DND-41 (cell line): Measurements from ENCODE around the gene PPP2R3C.

ENCODE experiments used
- ATAC-seq: fragments of 200-7000 bp; cut with Tn5 transposase; 3 replicates; pipeline ENCODE4 v1.9.1; 2021; ENCODE audit warnings: low read depth; ENCODE audit not compliant: insufficient read depth
- DNase-seq: peaks from one replicate; pipeline ENCODE4 v3.0.0-alpha.2; 2020
- H2AFZ ChIP-seq: 2 replicates; pipeline ENCODE4 v1.6.0; 2012; ENCODE audit warnings: low read depth, low read length
- H3K27ac ChIP-seq: 2 replicates; pipeline ENCODE4 v1.5.1; 2012; ENCODE audit warnings: low read length, inconsistent platforms
- H3K27me3 ChIP-seq: fragments of 200-600 bp; sonication (generic); 2 replicates; pipeline ENCODE4 v1.6.0; 2012; ENCODE audit warnings: low read length, mild to moderate bottlenecking, inconsistent platforms; ENCODE audit not compliant: insufficient read depth, poor library complexity
- H3K36me3 ChIP-seq: 2 replicates; pipeline ENCODE4 v1.5.1; 2012; ENCODE audit warnings: low read length, inconsistent platforms; ENCODE audit not compliant: insufficient read depth
- H3K4me1 ChIP-seq: 2 replicates; pipeline ENCODE4 v1.5.1; 2012; ENCODE audit warnings: mild to moderate bottlenecking, low read length; ENCODE audit not compliant: insufficient read depth
- H3K4me2 ChIP-seq: 2 replicates; pipeline ENCODE4 v1.6.0; 2012; ENCODE audit warnings: mild to moderate bottlenecking, moderate library complexity, low read length, inconsistent platforms; ENCODE audit not compliant: insufficient read depth
- H3K4me3 ChIP-seq, 2 experiments: fragments of 200-600 bp in 1 of 2; shearing (Covaris generic) in 1 of 2; 2 replicates each; pipeline ENCODE4 v1.5.1; 2012 to 2016; ENCODE audit warnings: inconsistent platforms in 2 of 2, low read length in 2 of 2, mild to moderate bottlenecking in 2 of 2, low read depth in 1 of 2, moderate library complexity in 1 of 2
- H3K79me2 ChIP-seq: 2 replicates; pipeline ENCODE4 v1.6.0; 2012; ENCODE audit warnings: low read length, inconsistent platforms; ENCODE audit not compliant: insufficient read depth
- H3K9ac ChIP-seq: 2 replicates; pipeline ENCODE4 v1.6.0; 2012; ENCODE audit warnings: low read depth, mild to moderate bottlenecking, inconsistent platforms, low read length, moderate library complexity
- H3K9me3 ChIP-seq: 2 replicates; pipeline ENCODE4 v1.5.1; 2012; ENCODE audit warnings: low read length, moderate library complexity, mild to moderate bottlenecking, inconsistent platforms; ENCODE audit not compliant: insufficient read depth, severe bottlenecking
- H4K20me1 ChIP-seq: 2 replicates; pipeline ENCODE4 v1.6.0; 2012; ENCODE audit warnings: low read length; ENCODE audit not compliant: insufficient read depth
- EZH2 ChIP-seq: IDR thresholded peaks from 3 replicates; pipeline ENCODE4 v1.6.1; 2012; ENCODE audit warnings: borderline replicate concordance, low read depth, mild to moderate bottlenecking, moderate library complexity, low read length, inconsistent platforms; ENCODE audit not compliant: severe bottlenecking
- TF ChIP-seq, protein P1 (sequence below): IDR thresholded peaks from 2 replicates; pipeline ENCODE4 v1.5.1; 2012; ENCODE audit warnings: borderline replicate concordance, low read length, moderate library complexity, mild to moderate bottlenecking; ENCODE audit not compliant: poor library complexity, severe bottlenecking; ENCODE audit errors: extremely low read depth

PPP2R3C gene

DNA sequence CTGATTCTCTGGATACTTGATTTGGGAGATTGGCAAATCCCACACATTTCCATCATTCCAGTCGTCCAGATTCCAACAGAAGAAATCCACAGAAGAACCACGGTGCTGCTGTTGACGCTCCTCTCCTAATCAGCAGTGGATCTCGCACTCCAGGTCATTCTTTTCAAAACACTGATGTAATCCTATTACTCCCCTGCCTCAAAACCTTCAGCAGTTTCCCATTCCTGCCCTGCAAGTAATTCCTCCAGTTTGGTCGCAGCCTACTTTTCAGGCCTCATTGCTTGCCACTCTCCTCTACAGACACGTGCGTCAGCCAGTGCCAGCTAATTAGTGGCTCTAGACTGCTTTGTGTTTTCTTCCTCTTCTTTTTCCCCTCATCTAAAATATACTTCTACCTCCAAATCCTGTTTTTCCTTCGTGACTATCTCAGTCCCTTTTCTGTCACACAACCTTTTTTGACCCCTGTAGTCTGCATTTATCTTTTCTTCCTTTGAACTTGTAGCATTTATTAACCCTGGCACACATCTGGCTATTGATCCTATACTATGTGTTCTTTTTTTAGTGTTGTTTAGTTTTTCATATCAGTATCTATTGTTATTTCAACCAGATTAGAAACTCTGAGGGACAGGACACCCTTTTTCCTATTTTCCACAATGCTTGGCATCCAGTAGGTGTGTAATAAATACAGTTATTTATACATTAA lies 37.3 kb upstream of the PPP2R3C start:
- H3K27me3 ChIP-seq, result no peaks in the 10 kb centered on the region
- peaks cover 8% of the 10 kb centered on the region for H3K4me1 ChIP-seq
- no peak for ATAC-seq
- peaks cover 21% of the 10 kb centered on the region for H3K36me3 ChIP-seq
- H3K79me2 ChIP-seq, result peaks cover 3% of the 10 kb centered on the region; the same call in 1 of the 2 replicates
- no peak overlapping the region for H3K4me2 ChIP-seq
- TF ChIP-seq, protein P1, sequence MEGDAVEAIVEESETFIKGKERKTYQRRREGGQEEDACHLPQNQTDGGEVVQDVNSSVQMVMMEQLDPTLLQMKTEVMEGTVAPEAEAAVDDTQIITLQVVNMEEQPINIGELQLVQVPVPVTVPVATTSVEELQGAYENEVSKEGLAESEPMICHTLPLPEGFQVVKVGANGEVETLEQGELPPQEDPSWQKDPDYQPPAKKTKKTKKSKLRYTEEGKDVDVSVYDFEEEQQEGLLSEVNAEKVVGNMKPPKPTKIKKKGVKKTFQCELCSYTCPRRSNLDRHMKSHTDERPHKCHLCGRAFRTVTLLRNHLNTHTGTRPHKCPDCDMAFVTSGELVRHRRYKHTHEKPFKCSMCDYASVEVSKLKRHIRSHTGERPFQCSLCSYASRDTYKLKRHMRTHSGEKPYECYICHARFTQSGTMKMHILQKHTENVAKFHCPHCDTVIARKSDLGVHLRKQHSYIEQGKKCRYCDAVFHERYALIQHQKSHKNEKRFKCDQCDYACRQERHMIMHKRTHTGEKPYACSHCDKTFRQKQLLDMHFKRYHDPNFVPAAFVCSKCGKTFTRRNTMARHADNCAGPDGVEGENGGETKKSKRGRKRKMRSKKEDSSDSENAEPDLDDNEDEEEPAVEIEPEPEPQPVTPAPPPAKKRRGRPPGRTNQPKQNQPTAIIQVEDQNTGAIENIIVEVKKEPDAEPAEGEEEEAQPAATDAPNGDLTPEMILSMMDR, result no peak
- TF ChIP-seq EZH2, result no peak
- DNase-seq, result no peak
- no peak overlapping the region for H2AFZ ChIP-seq
- H3K4me3 ChIP-seq, result no peak overlapping the region
- H3K9ac ChIP-seq, result no peak overlapping the region
- H3K9me3 ChIP-seq, result no peaks in the 10 kb centered on the region
- H3K27ac ChIP-seq, result no peak overlapping the region
- H4K20me1 ChIP-seq, result no peaks in the 10 kb centered on the region

DNA sequence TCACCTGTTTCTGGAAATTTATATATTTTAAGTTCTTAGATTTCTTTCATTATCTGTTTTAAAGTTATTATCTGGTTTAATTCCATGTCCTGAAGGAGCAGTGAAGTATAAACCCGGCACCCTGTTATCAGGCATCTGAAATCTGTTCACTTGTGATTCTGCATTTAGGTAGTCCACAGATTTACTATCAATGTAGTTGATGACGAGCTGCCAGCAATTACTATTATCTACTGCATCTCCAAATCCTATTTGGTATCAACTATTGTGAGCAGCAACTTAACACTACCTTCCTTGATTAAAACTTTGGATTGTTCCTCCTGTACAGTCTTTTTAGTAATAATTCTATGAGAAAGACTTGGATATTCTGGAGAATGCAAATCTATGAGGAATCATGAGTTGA lies 36.7 kb upstream of the PPP2R3C start:
- peaks cover 3% of the 10 kb centered on the region; the same call in 1 of the 2 replicates for H3K79me2 ChIP-seq
- no peaks in the 10 kb centered on the region for H3K27me3 ChIP-seq
- no peak overlapping the region for H3K27ac ChIP-seq
- H3K36me3 ChIP-seq, result peaks cover 18% of the 10 kb centered on the region
- no peak overlapping the region for H3K4me2 ChIP-seq
- no peak overlapping the region for H2AFZ ChIP-seq
- no peak for ATAC-seq
- H3K4me1 ChIP-seq, result peaks cover 11% of the 10 kb centered on the region
- H3K9me3 ChIP-seq, result no peaks in the 10 kb centered on the region
- DNase-seq, result no peak
- no peaks in the 10 kb centered on the region for H4K20me1 ChIP-seq
- H3K9ac ChIP-seq, result no peak overlapping the region
- H3K4me3 ChIP-seq, result no peak overlapping the region
- TF ChIP-seq, protein P1, result no peak
- no peak for TF ChIP-seq EZH2

DNA sequence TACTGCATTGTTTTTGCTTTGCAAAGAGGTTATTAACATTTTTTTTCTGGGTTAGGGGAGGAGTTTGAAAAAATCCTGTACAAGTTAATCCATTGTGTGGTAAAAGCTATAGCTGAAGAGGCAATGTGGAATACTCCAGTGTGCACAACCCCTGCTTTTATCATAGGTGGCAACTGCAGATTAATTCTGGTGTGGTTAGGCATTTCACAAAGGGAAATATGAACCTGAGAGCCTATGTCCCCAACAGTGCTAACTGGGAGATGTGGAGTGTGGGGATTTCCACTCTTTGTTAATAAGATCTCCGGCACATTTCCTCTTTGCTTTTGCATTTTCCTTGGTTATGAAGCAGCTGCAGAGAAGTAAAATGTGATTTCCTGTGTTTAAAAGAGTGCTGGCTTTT lies 34.2 kb upstream of the PPP2R3C start:
- H3K79me2 ChIP-seq, result peaks cover 3% of the 10 kb centered on the region; the same call in 1 of the 2 replicates
- H4K20me1 ChIP-seq, result no peaks in the 10 kb centered on the region
- H3K9me3 ChIP-seq, result no peaks in the 10 kb centered on the region
- no peaks in the 10 kb centered on the region for H3K27me3 ChIP-seq
- TF ChIP-seq, protein P1, result no peak
- no peak for TF ChIP-seq EZH2
- peak; percentile 59 for ATAC-seq
- H3K4me2 ChIP-seq, result no peak overlapping the region
- H3K9ac ChIP-seq, result no peak overlapping the region
- H3K36me3 ChIP-seq, result peaks cover 18% of the 10 kb centered on the region
- H2AFZ ChIP-seq, result no peak overlapping the region
- no peak overlapping the region for H3K27ac ChIP-seq
- no peak overlapping the region for H3K4me3 ChIP-seq
- DNase-seq, result no peak
- peaks cover 11% of the 10 kb centered on the region for H3K4me1 ChIP-seq
